Mammary epithelial cell (primary cell): ENCODE measurements around the gene ADGRV1.
"Not testable (repeated sequence)": the region's sequence is repeated elsewhere in the genome, so short reads cannot be mapped to it uniquely, and the experiment has no call there.

Source experiments
- EZH2 ChIP-seq: IDR thresholded peaks from 2 replicates; pipeline ENCODE4 v1.6.1; 2012; ENCODE audit warnings: low read length, inconsistent platforms, borderline replicate concordance
- TF ChIP-seq, protein P1 (sequence below), 2 donors: IDR thresholded peaks in 1 of 2; conservative IDR thresholded peaks in 1 of 2; 2 replicates each; pipeline ENCODE4 v1.5.1; 2011 to 2012; ENCODE audit warnings: inconsistent platforms in 2 of 2, low read length in 2 of 2, mild to moderate bottlenecking in 2 of 2, control low read depth in 1 of 2, low read depth in 1 of 2; ENCODE audit not compliant: insufficient read depth in 1 of 2; ENCODE audit errors: extremely low read depth in 1 of 2

DNA sequence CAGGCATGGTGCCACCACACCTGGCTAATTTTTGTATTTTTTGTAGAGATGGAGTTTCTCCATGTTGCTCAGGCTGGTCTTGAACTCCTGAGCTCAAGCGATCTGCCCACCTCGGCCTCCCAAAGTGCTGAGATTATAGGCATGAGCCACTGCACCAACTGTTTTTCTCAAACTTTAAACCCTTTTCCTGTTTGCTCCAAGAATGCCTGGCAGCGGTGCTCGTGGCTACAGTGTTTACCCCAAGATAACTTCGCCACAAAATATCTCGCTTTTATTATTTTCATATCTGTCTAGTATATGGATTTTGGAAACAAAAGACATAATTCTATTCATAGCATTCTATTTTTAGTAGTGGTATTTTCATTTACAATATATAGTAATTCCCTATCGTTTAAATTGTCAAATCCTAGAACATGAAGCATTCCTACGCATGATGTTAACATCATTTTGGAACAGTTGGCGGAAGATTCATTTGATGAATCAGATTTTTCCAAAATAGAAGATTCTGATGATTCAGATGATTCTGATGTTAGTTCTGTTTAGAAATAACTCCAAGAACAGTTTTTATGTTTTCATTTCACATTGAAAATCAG is 504.6 kb downstream of the ADGRV1 start:
- TF ChIP-seq, protein P1, sequence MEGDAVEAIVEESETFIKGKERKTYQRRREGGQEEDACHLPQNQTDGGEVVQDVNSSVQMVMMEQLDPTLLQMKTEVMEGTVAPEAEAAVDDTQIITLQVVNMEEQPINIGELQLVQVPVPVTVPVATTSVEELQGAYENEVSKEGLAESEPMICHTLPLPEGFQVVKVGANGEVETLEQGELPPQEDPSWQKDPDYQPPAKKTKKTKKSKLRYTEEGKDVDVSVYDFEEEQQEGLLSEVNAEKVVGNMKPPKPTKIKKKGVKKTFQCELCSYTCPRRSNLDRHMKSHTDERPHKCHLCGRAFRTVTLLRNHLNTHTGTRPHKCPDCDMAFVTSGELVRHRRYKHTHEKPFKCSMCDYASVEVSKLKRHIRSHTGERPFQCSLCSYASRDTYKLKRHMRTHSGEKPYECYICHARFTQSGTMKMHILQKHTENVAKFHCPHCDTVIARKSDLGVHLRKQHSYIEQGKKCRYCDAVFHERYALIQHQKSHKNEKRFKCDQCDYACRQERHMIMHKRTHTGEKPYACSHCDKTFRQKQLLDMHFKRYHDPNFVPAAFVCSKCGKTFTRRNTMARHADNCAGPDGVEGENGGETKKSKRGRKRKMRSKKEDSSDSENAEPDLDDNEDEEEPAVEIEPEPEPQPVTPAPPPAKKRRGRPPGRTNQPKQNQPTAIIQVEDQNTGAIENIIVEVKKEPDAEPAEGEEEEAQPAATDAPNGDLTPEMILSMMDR (conservative IDR thresholded peaks at IDR 0.05 in 1 of 2, IDR thresholded peaks at IDR 0.05 in 1 of 2; ENCODE audit: extremely low read depth in 1 of 2, insufficient read depth in 1 of 2, low read depth in 1 of 2, low read length in 2 of 2), result not testable (repeated sequence)
- not testable (repeated sequence) for TF ChIP-seq EZH2
